Renal pelvis (tissue), 4 donors: Measurements from ENCODE around the gene FOXP1. TPM values are rescaled to one million over a fixed set of nuclear protein-coding genes. Genes with fewer than 3 reads are reported as not detected.

ENCODE experiments used
- DNase-seq: peaks from one replicate; pipeline ENCODE4 v3.0.0-alpha.2; 2013
- polyA plus RNA-seq, 3 donors: library from polyadenylated mRNA; unstranded; fragments of 120-200 nt; gene quantifications; one replicate each; pipeline ENCODE4 v1.2.1, GENCODE V29; 2013; ENCODE audit not compliant: insufficient read length in 3 of 3

The FOXP1 gene
- polyA plus RNA-seq, 3 donors, result 33.6 to 43.2 (median 40.6) TPM

DNA sequence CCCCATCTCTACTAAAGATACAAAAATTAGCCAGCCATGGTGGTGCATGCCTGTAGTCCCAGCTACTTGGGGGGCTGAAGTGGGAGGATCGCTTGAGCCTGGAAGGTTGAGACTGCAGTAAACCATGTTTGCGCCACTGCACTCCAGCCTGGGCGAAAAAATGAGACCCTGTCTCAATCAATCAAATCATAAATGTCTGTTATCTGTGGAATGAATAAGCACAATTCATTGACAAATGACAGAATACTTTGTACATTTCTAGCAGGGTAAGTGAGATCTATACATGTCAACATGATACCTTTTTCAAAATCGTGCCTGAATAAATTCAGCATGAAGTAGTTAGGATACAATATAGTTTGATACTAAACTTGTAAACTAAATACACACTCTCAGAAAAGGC, 181.2 kb downstream of the FOXP1 start:
- DNase-seq, result no peak

GRCh38 chr3:71401695-71402231, 181.8 kb downstream of the FOXP1 start:
- DNase-seq, result no peak

DNA sequence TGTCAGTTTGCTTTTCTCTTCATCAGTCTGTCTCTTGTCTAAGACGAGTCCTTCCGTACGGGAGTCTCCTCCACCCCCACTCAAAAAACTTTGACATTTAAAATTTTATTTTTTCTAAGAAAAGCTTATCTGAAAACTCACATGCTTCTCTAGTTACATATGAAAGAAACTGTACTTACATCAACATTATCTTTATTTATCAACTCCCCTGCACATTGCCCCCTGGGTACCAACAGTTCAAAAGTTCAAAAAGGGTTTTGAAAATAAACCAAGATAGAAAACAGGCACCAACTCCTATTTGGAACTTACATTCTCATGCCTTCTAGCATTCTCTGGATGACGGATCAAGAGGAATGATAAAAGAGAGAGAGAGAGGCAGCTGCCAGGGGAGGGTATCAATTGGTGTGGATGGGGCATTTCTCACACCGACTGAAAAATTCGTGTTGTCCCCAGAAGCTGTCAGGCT, 182.5 kb downstream of the FOXP1 start:
- DNase-seq, result no peak

DNA sequence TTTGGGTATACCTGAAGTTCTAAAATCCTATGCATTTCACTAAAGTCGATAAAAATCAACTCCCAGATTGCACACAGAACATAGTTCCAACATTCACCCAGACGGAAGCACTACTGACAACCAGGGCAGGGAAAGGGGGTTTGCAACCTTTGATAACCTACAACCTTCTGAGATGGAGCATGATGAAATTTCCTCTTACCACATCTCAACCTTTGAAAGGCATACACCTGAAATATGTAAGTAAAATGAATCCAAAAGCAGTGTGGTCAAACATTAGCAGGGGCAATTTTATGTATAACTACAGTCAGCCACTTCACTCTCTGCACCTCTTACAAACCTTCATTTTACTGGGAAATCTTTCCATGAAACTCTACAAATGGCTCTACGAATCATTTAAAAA, 184.1 kb downstream of the FOXP1 start:
- DNase-seq, result no peak

DNA sequence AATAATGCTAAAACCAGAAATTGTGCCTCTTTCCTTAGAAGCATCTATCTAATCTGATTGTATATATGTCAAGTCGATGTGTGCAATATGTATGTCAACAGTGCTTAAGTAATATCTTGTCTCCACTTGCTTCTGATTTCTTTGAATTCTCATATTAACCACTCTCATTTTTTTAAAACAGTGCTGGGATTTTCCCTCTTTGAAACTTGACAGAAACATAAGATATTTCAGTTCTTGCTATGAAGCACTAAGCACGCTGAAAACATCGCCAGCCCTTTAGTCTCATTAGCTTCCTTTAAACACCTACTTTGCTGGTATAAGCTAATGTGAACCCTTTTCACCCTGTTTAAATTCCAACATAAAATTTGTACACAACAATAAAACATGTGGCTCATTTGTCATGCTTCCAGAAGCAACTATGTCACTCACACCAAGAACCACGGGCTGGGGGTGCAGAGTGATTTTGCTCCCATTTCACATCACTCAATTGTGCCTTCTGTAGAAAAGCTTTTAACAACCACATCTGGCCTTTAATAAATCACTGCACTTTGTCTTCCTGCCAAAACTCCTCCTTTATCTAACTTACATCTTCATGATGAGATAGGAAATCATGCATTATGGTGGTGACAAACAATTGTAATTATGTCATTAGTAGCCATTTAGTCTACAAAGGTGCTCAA, 185.2 kb downstream of the FOXP1 start:
- no peak for DNase-seq

- DNase-seq, result no peak
Measured at GRCh38 chr3:71397726-71398125, 185.8 kb downstream of the FOXP1 start.

- no peak for DNase-seq
Measured at GRCh38 chr3:71397046-71397445, 186.5 kb downstream of the FOXP1 start.

DNA sequence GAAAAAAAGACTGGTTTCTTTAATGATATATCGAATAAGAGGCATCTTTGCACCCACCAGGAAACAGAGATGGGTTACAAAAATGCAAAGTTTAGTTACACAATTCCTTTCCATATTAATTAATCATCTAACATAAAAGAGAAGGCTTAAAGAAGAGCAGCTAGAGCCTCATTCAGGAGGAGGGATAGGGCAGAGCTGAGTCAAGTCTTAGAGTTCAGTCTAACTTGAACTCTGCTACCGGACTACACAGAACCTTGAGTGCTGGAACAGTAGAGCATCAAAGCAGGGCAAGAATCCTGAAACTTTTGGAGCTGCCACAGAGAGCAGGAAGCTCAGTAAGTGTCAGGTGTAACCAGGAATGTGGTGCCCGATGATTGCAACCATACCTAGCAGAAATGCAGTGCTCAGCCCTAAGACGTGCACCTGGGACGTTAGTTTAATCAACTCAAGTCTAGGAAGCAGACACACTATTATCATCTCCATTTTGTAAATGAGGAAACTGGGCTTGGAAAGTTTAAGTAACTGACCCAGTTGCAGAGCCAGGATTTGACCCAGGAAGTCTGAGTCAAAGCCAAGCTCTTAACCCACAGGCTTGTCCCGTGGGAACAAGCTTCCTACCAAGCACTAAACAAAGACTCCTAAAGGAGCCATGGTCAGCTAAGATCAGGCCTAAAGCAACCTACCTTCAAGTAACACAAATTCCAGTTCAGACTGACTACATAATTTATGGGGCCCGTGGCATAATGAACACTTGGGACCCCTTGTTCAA, 187.4 kb downstream of the FOXP1 start:
- DNase-seq, result no peak

DNA sequence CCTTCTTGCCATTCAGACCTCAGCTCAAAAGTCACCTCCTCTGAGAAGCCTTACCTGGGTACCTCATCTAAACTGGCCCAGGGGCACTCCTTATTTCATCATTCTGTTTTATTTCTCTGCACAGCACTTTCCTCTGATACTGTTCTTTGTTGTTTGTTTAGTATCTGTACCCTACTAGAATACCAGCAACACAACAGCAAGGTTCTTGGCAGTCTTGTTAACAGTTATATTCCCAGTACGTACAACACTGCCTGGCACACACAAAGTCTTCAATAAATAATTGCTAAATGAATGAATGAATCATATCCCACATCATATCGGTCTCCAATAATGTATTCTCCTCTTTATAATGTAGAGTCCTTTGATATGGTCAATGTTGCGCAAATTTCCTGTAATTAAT, 188.1 kb downstream of the FOXP1 start:
- no peak for DNase-seq

- no peak for DNase-seq
Measured at GRCh38 chr3:71393745-71394144, 189.8 kb downstream of the FOXP1 start.

DNA sequence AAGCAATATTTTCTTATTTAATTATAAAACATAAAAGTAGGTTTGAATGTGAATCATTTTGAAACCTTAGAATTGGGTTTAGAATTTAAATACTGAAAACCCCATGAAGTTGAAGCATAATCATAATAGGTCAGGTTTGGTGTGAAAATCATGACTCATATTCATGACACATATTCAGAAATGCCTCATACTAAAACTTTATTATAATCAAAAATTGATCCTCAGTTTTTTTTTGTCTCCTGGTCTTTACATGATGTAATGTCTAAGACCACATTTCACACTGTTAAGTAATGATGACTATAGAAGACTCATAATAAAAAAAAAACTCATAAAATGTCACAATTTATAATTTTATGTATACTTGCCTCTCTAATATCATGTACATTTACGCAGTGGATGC, 190.4 kb downstream of the FOXP1 start:
- no peak for DNase-seq

- no peak for DNase-seq
Measured at GRCh38 chr3:71392251-71392650, 191.3 kb downstream of the FOXP1 start.

GRCh38 chr3:71391361-71391760, 192.2 kb downstream of the FOXP1 start:
- no peak for DNase-seq

DNA sequence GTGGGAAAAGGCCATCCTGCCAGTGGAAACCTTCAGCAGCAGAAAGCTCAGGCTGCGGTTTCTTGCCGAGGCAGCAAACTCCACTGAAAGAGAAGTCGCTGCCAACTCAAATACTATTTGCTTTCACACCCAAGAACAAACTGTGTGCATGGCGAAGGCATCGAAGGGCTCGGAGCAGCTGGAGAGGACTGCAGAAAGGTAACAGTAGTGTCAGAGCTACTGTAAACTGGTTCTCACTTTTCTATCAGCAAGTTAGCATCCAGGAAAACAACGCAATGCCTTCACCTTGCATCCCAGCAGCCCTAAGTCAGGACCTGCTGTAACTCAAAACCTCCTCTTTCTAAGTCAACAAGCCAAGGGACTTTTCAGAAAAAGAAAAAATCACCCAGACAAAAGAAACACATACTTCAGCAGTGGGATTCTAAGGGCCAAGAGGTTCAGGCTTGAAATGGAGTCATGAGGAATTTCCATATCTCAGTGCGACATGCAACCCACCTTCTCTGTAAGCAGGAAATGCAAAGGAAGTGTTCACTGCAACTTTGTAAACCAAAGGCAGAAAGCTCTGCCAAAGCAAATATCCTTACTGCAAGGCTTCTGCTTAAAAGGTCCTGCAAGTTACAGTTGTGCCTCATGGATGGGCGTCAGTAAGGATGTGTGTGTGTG, 193.5 kb downstream of the FOXP1 start:
- no peak for DNase-seq

- no peak for DNase-seq
Measured at GRCh38 chr3:71389191-71389590, 194.3 kb downstream of the FOXP1 start.

DNA sequence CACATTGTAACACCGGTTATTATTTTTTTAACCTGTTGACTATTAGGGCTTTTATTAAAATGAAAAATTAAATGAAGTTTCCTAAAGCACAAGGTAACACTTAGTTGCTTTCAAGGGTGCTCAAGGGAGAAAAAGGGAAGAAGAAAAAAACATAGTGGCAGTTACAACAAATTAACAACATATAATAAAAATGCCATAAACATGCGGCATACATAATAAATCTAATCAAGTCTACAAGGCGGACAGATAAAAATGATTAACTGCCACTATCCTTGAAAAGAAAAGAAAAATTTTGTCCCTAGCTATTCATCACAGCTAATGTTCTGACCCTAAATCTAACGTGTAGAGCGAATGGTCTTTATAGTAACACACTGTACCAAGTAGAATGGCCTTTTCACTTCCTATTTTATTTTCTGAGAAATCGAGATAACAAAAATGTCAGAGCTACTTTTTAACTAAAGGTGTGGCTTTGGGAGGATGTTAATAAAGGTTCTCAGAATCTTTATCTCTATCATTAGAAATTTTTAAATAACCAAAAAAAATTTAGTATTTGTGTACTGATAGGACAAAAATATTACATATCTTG, 194.9 kb downstream of the FOXP1 start:
- no peak for DNase-seq

DNA sequence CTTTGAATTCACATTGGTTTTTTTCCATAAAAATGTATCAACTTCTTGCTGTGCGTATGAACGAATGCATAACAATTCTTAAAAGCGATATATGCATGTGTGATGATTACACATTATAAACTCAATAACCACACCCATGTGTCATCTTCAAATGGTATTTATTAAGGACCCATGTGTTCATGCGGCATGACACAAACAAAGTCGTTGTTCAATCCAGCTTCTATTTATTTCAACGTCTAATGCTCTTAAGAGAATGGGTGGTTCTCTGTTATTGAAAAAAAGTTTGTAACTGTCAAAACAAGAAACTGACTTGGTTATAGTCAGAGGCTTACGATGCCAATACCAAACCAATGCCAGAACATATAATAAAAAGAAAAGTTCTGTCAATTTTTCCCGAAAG, 195.9 kb downstream of the FOXP1 start:
- DNase-seq, result no peak

GRCh38 chr3:71384837-71385716, 198.5 kb downstream of the FOXP1 start:
- no peak for DNase-seq

GRCh38 chr3:71384388-71384787, 199.1 kb downstream of the FOXP1 start:
- no peak for DNase-seq

DNA sequence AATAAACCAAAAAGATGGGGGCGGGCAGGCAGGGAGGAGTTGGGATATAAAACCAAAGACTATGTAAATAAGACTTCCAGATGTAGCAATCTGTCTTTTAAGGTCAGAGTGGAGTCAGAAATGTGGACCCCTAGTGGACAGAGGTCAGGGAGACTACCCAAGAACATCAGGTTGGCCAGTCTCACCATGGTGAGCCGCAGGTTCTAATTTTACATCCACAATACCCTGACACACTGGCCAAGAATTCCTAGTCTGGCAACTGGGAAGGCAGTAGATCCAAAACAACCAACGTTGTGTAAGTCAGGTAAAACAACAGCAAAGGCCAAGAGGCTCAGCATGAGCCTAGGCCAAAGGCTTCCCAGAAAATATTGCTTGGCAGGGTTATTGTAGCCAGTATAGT, 203.4 kb downstream of the FOXP1 start:
- DNase-seq, result no peak

- no peak for DNase-seq
Measured at GRCh38 chr3:71378509-71378908, 205.0 kb downstream of the FOXP1 start.
